Measurements from ENCODE around the gene GHR. TPM values are rescaled to one million over a fixed set of nuclear protein-coding genes. Genes with fewer than 3 reads are reported as not detected.

GHR gene
- total and polyA plus RNA-seq, 2 donors from 2014 or later = 3.7 to 6.5 TPM

GRCh38 chr5:42403236-42403635, 20.0 kb upstream of the GHR start:
- FAIRE-seq = no peak
- Histone ChIP-seq H3K9ac (ENCODE audit: low read length in 3 of 3) (no peak overlapping the region), H3K27me3 (ENCODE audit: control insufficient read depth, insufficient read depth, low read length) (no peaks in the 10 kb centered on the region), H3K36me3 (ENCODE audit: control insufficient read depth in 2 of 3, insufficient read depth in 3 of 3, low read length in 3 of 3) (no peaks in the 10 kb centered on the region), H3K9me3 (ENCODE audit: control insufficient read depth in 2 of 3, insufficient read depth in 1 of 3, low read length in 3 of 3) (no peaks in the 10 kb centered on the region), H3K27ac (ENCODE audit: low read depth in 2 of 2, low read length in 2 of 2) (no peak overlapping the region), H3K4me1 (ENCODE audit: control insufficient read depth in 2 of 3, insufficient read depth in 2 of 3, low read depth in 1 of 3, low read length in 3 of 3) (no peaks in the 10 kb centered on the region), H3K4me3 (ENCODE audit: low read length in 3 of 3) (no peak overlapping the region)
- no peak for DNase-seq
- intact Hi-C loops (cut with DNase I) = no loop called here
- no peak for TF ChIP-seq CTCF (IDR thresholded peaks at IDR 0.05; ENCODE audit: borderline replicate concordance, extremely low read depth, insufficient read depth)

GRCh38 chr5:42404366-42404765, 18.9 kb upstream of the GHR start:
- no peaks in the 10 kb centered on the region for H3K36me3 ChIP-seq (ENCODE audit: control insufficient read depth in 2 of 3, insufficient read depth in 3 of 3, low read length in 3 of 3)
- TF ChIP-seq CTCF (IDR thresholded peaks at IDR 0.05; ENCODE audit: borderline replicate concordance, extremely low read depth, insufficient read depth) = no peak
- DNase-seq (no peak), FAIRE-seq (no peak)
- no peaks in the 10 kb centered on the region for H3K4me1 ChIP-seq (ENCODE audit: control insufficient read depth in 2 of 3, insufficient read depth in 2 of 3, low read depth in 1 of 3, low read length in 3 of 3)
- no peak overlapping the region for H3K9ac ChIP-seq (ENCODE audit: low read length in 3 of 3)
- no peaks in the 10 kb centered on the region for H3K27me3 ChIP-seq (ENCODE audit: control insufficient read depth, insufficient read depth, low read length)
- H3K4me3 ChIP-seq (ENCODE audit: low read length in 3 of 3) = no peak overlapping the region
- intact Hi-C loops (cut with DNase I) = no loop called here
- no peak overlapping the region for H3K27ac ChIP-seq (ENCODE audit: low read depth in 2 of 2, low read length in 2 of 2)
- no peaks in the 10 kb centered on the region for H3K9me3 ChIP-seq (ENCODE audit: control insufficient read depth in 2 of 3, insufficient read depth in 1 of 3, low read length in 3 of 3)

- Histone ChIP-seq H3K4me1 (ENCODE audit: control insufficient read depth in 2 of 3, insufficient read depth in 2 of 3, low read depth in 1 of 3, low read length in 3 of 3) (peaks cover 0 to 6% (median 6%) of the 10 kb centered on the region in 3 donors), H3K4me3 (ENCODE audit: low read length in 3 of 3) (no peak overlapping the region), H3K9me3 (ENCODE audit: control insufficient read depth in 2 of 3, insufficient read depth in 1 of 3, low read length in 3 of 3) (no peaks in the 10 kb centered on the region), H3K27ac (ENCODE audit: low read depth in 2 of 2, low read length in 2 of 2) (no peak overlapping the region), H3K36me3 (ENCODE audit: control insufficient read depth in 2 of 3, insufficient read depth in 3 of 3, low read length in 3 of 3) (no peaks in the 10 kb centered on the region), H3K9ac (ENCODE audit: low read length in 3 of 3) (no peak overlapping the region), H3K27me3 (ENCODE audit: control insufficient read depth, insufficient read depth, low read length) (no peaks in the 10 kb centered on the region)
- FAIRE-seq = no peak
- intact Hi-C loops (cut with DNase I) = no loop called here
- DNase-seq = no peak
- TF ChIP-seq CTCF (IDR thresholded peaks at IDR 0.05; ENCODE audit: borderline replicate concordance, extremely low read depth, insufficient read depth) = no peak
These were observed 3.9 kb upstream of the GHR start for GRCh38 chr5:42419294-42419693.

GRCh38 chr5:42422656-42423280, 471 bp upstream of the GHR start:
- Histone ChIP-seq H3K36me3 (ENCODE audit: control insufficient read depth in 2 of 3, insufficient read depth in 3 of 3, low read length in 3 of 3) (no peaks in the 10 kb centered on the region), H3K27me3 (ENCODE audit: control insufficient read depth, insufficient read depth, low read length) (no peaks in the 10 kb centered on the region), H3K9ac (ENCODE audit: low read length in 3 of 3) (peak overlapping the region; percentile 37 to 57 (median 43)), H3K27ac (ENCODE audit: low read depth in 2 of 2, low read length in 2 of 2) (peak overlapping the region in 1 of 2 donors; percentile 91), H3K9me3 (ENCODE audit: control insufficient read depth in 2 of 3, insufficient read depth in 1 of 3, low read length in 3 of 3) (no peaks in the 10 kb centered on the region), H3K4me1 (ENCODE audit: control insufficient read depth in 2 of 3, insufficient read depth in 2 of 3, low read depth in 1 of 3, low read length in 3 of 3) (peaks cover 0 to 6% (median 6%) of the 10 kb centered on the region in 3 donors), H3K4me3 (ENCODE audit: low read length in 3 of 3) (peak overlapping the region; percentile 68 to 85 (median 82))
- intact Hi-C loops (cut with DNase I) = no loop called here
- DNase-seq = no peak
- no peak for FAIRE-seq
- no peak for TF ChIP-seq CTCF (IDR thresholded peaks at IDR 0.05; ENCODE audit: borderline replicate concordance, extremely low read depth, insufficient read depth)
